Ovary (tissue), 3 donors: ENCODE data around the gene LSAMP.

Experiments
- CTCF ChIP-seq, 3 donors: fragments of 450-650 bp in 2 of 3; fragments of 200-600 bp in 1 of 3; IDR thresholded peaks; one replicate each; pipeline versions ENCODE4 v1.5.1 to v1.8.0; 2016 to 2022; ENCODE audit warnings: antibody characterized with exemption in 3 of 3, mild to moderate bottlenecking in 1 of 3
- EP300 ChIP-seq: sonication (generic); formaldehyde crosslinking; IDR thresholded peaks from one replicate; pipeline ENCODE4 v1.6.1; 2017; ENCODE audit warnings: antibody characterized with exemption
- POLR2A ChIP-seq: fragments of 450-650 bp; IDR thresholded peaks from one replicate; pipeline ENCODE4 v1.6.1; 2017; ENCODE audit warnings: antibody characterized with exemption, mild to moderate bottlenecking, moderate library complexity
- donor health status: DM: no; HTN: no; CAD: no.

- no peak for TF ChIP-seq CTCF (IDR thresholded peaks at IDR 0.05)
- TF ChIP-seq POLR2A = no peak
- TF ChIP-seq EP300 = no peak
These were observed 426.0 kb downstream of the LSAMP start for GRCh38 chr3:116019254-116019763.
